AG04449 (cell line): Measurements from ENCODE around the gene CLCN1.

Experiments used
- CTCF ChIA-PET: fragments of 350-600 bp; formaldehyde crosslinking; extraction: SDS; loops from one replicate; lab custom pipeline; 2021; ENCODE audit warnings: antibody characterized with exemption; lab: Yijun Ruan, JAX
- POLR2A ChIA-PET: fragments of 400-600, 350-600 bp; formaldehyde crosslinking; extraction: SDS; loops from one replicate; lab custom pipeline; 2020; ENCODE audit warnings: antibody characterized with exemption, inconsistent platforms; lab: Yijun Ruan, JAX
- DNase-seq: peaks from one replicate; pipeline ENCODE4 v3.0.0-alpha.2; 2010; ENCODE audit warnings: low read depth, low spot score
- H3K4me3 ChIP-seq: 2 replicates; pipeline ENCODE4 v1.5.1; 2011; ENCODE audit warnings: low read depth, mild to moderate bottlenecking, control low read depth, low read length
- TF ChIP-seq, protein P1 (sequence below): IDR thresholded peaks from one replicate; pipeline ENCODE4 v1.5.1; 2011; ENCODE audit warnings: mild to moderate bottlenecking, moderate library complexity, low read length, control low read depth, inconsistent platforms; ENCODE audit not compliant: insufficient read depth; ENCODE audit errors: missing control alignments

CLCN1 gene

DNA sequence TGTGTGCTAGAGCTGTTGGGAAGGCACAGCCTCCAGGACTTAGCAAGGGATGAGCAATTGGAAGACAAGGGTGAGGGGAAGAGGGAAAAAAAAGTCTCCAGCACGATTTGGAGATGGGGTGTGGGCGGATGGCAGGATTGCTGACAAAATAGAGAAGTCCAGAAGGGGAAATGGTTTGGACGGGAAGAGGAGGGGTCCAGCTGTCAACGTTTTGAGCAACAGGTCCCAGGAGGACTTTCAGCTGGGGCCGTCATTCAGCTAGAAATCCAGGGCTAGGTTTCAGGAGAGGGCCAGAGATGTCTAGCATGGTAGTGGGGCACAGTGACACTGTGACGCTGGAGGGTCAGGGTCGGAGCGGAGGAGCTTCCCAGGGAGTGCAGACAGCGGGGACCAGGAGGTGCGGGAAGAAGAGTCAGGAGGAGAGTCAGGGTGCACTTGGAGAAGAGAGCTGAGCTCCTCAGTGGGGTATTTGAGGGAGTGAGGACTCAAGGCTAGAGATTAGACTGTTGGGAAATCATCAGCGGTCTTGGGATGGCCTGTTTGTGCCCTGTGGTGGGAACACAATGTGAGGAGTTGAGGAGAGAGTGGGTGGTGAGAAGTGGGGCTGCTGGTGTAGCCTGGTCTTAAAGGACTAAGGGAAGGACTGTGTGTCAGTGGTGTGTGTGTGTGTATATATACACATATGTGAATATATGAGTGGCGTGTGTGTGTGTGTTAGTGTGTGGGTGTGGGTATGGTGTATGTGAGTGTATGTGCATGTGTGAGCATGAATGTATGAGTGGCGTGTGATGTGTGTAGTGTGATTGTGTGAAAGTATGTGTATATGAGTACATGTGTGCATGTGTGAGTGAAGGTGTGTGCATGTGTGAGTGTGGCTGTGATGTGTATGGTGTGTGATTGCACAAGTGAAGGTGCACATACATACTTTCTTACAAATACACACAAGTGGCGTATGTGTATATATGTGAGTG lies 69.0 kb downstream of the CLCN1 start:
- TF ChIP-seq, protein P1, sequence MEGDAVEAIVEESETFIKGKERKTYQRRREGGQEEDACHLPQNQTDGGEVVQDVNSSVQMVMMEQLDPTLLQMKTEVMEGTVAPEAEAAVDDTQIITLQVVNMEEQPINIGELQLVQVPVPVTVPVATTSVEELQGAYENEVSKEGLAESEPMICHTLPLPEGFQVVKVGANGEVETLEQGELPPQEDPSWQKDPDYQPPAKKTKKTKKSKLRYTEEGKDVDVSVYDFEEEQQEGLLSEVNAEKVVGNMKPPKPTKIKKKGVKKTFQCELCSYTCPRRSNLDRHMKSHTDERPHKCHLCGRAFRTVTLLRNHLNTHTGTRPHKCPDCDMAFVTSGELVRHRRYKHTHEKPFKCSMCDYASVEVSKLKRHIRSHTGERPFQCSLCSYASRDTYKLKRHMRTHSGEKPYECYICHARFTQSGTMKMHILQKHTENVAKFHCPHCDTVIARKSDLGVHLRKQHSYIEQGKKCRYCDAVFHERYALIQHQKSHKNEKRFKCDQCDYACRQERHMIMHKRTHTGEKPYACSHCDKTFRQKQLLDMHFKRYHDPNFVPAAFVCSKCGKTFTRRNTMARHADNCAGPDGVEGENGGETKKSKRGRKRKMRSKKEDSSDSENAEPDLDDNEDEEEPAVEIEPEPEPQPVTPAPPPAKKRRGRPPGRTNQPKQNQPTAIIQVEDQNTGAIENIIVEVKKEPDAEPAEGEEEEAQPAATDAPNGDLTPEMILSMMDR, result no peak

DNA sequence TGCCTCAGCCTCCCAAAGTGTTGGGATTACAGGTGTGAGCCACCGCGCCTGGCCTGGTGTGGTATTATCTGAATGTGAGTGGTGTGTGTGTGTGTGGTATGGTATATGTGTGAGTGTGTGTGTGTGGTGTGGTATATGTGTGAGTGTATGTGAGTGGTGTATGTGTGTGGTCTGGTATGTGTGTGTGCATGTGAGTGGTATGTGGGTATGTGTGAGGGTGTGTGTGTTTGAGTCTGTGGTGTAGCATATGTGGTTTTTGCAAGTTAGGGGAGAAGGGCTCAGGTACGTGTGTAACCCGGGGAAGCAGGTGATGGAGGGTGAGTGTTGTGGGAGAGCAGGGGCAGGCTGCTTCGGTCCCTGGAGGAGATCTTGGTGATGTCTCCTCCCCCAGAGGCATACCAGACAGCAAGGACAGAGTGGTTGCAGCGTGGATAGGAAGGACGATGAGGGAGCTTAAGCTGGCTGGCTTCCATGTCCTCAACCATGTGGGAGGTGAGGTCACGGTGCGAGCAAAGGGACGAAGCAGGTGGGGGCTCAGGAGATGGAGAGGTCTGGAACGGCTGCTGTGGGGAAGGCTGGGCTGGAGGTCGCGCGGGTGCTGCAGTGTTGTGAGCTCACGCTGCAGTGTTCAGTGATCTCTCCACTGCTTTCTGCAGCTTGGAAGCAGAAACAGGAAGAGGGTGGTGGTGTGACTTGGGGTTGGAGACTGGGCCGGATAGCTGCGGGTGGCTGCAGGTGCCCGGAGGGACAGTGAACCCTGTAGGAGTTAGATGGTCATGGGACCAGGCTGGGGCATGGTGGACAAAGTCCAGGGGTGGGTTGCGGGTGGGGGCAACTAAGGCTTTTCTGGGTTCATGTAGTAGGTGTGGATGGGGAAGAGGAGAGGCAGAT lies 70.2 kb downstream of the CLCN1 start:
- POLR2A ChIA-PET, result no interaction called here

More for the DNA sequence above, 69.0 kb downstream of the CLCN1 start:
- CTCF ChIA-PET, result interaction anchor here (0.9 to 2.8 kb wide), 6 partner anchors 10 to 515 kb away, joined by 3 to 17 read pairs (median 4); no protein-coding TSS in a partner anchor
- POLR2A ChIA-PET, result interaction anchor here (1.4 to 7.0 kb wide), 2 partner anchors 8 to 97 kb away, joined by 3 to 104 read pairs; partner anchors contain the start of gene CASP2
- no peak for DNase-seq
- peak overlapping the region; percentile 91 for H3K4me3 ChIP-seq

DNA sequence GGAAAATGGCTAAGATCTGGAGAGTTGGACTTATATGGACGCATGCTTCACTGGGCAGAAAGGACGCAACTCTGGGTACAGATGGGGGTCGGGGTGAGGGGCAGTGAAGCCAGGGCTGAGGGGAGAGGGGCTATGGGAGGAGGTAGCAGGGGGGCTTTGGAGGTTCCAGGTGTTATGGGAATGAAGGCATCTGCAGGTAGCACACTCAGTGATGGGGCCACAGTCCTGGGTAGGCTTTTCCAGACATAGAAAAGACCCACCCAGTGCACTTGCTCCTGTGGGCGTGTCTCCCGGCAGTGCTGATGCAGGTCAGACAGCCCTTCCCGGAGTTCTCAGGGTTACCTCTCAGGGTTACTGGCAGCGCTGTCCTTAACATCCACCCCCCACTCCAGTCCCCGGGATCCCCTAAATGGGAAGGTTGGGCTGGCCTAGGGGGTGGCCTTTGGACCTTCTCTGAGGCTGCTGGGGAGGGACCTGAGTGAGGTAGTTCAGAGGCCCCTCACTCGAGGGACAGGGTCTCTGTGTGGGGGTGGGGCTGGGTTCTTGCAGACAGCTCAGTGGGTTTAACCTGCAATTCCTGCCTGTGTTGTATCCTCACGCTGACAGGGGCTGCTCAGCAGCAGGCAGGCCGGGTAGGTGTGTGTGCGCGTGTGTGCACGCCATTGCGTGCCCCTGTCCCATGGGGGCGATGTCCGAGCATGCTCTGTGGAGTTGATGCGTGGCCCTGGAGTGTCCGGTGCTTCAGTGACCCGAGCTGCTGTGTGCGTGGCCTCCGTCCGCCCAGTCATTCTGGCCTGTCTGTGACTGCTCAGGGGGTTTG lies 71.5 kb downstream of the CLCN1 start:
- TF ChIP-seq, protein P1, result no peak
- ChIA-PET POLR2A (interaction anchor here (1.0 to 1.6 kb wide), 2 partner anchors 20 to 147 kb away, joined by 4 to 8 read pairs; no protein-coding TSS in a partner anchor), CTCF (interaction anchor here (1.2 to 3.3 kb wide), 5 partner anchors 7 to 147 kb away, joined by 3 to 20 read pairs (median 4); partner anchors contain the start of gene ZYX)
- no peak for DNase-seq
- H3K4me3 ChIP-seq, result no peak overlapping the region; the same call in 1 of the 2 replicates

More for the DNA sequence above, 70.2 kb downstream of the CLCN1 start:
- H3K4me3 ChIP-seq, result peak overlapping the region; percentile 39
- CTCF ChIA-PET, result interaction anchor here (0.6 kb wide), 1 partner anchor 364 kb away, joined by 3 read pairs; no protein-coding TSS in a partner anchor
- no peak for DNase-seq
- TF ChIP-seq, protein P1, result no peak

DNA sequence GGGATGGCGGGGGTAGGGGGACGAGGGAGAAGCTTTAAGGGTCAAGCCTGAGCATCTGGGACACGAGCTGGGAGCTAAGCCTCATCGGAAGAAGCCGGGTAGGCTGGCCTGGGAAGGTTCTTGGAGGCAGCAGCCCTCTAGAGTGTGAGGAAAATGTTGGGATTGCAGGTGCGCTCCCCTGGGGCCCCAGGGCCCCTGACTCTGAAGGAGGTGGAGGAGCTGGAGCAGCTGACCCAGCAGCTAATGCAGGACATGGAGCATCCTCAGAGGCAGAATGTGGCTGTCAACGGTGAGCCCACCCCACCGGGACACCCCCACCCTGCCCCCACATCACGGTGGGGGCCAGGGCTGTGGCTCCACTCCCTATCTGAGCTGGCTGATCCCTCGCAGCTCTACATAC lies 72.1 kb downstream of the CLCN1 start:
- ChIA-PET CTCF (interaction anchor here (1.2 to 3.3 kb wide), 5 partner anchors 8 to 148 kb away, joined by 3 to 20 read pairs (median 4); partner anchors contain the start of gene ZYX), POLR2A (interaction anchor here (1.0 to 1.6 kb wide), 2 partner anchors 19 to 148 kb away, joined by 4 to 8 read pairs; no protein-coding TSS in a partner anchor)
- TF ChIP-seq, protein P1, result no peak
- DNase-seq, result no peak
- no peak overlapping the region for H3K4me3 ChIP-seq

DNA sequence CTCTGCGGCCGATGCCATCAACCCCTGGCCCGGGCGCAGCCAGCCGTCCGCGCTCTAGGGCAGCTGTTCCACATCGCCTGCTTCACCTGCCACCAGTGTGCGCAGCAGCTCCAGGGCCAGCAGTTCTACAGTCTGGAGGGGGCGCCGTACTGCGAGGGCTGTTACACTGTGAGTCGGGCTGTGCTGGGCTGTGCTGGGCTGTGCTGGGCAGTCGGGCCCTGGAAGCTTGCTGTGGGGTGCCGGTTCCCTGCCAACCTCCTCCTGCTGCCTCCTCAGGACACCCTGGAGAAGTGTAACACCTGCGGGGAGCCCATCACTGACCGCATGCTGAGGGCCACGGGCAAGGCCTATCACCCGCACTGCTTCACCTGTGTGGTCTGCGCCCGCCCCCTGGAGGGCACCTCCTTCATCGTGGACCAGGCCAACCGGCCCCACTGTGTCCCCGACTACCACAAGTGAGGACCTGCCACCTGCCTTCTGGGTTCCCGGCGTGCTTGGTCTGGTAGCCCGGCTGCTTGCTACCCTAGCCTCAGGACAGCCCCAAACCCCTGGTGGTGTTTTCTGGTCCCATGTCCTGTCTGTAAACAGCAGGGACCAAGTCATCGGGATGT lies 72.7 kb downstream of the CLCN1 start:
- no peak for DNase-seq
- POLR2A ChIA-PET, result interaction anchor here (1.0 to 1.6 kb wide), 2 partner anchors 19 to 148 kb away, joined by 4 to 8 read pairs; no protein-coding TSS in a partner anchor
- TF ChIP-seq, protein P1, result peak; percentile 2
- no peak overlapping the region for H3K4me3 ChIP-seq
- CTCF ChIA-PET, result interaction anchor here (1.2 to 3.3 kb wide), 4 partner anchors 8 to 148 kb away, joined by 4 to 20 read pairs (median 6); partner anchors contain the start of gene ZYX
